ENCODE measurements around the gene GHITM.

The GHITM gene, protein sequence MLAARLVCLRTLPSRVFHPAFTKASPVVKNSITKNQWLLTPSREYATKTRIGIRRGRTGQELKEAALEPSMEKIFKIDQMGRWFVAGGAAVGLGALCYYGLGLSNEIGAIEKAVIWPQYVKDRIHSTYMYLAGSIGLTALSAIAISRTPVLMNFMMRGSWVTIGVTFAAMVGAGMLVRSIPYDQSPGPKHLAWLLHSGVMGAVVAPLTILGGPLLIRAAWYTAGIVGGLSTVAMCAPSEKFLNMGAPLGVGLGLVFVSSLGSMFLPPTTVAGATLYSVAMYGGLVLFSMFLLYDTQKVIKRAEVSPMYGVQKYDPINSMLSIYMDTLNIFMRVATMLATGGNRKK

DNA sequence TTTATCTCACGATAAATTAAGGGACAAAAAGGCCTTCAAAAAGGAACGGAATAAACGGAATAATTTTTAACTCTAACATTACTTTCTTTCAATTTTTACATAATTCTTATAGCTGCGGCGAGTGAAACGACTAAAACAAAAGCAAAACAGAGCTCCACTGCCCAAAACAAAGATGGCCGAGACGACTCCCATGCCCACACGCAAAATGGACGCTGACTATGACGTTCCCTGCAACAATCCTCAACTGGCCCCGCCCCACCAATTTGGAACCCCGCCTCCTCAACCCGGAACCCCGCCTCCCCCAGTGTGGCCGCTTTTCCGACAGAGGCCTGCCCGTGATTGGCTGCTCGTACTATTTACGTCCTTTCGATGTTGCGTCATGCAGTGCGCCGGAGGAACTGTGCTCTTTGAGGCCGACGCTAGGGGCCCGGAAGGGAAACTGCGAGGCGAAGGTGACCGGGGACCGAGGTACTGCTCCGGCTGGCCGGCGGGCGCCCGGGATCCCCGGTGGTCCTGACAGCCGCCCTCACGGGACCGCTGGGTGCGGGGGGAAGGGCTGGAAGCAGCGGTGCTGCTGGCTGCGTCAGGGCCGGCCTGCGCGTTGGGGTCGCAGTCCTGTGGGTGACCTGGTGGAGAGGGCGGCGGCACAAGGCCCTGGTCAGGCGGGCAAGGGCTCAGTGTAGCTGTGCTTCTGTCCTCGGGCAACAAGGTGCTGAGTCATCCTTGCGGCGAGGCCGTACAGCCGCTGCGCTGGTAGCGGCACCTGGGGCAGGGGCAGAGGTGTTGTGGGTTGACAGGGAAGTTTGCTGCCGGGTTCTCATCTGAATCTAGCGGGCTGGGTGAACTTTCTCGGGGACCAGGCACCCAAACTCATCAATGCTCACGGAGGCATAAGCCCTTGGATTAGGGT, at the start of gene GHITM:
Gene GHITM, plus strand, starts transcription at position 384 of the 910 bp plus-strand sequence. CDS start 1,992 bp downstream, outside the sequence.
- TF ChIP-seq EZH2phosphoT487 (conservative IDR thresholded peaks at IDR 0.05; ENCODE audit: low read length), result no peak
- TF ChIP-seq CTCF (IDR thresholded peaks at IDR 0.05; ENCODE audit: insufficient read depth, low read length, poor library complexity, severe bottlenecking), result no peak
- H3K4me3 ChIP-seq (ENCODE audit: insufficient read depth, low read length, poor library complexity, severe bottlenecking), result peak within 1 kb of the TSS; percentile 93
- no peaks in the 10 kb centered on the region for H3F3A ChIP-seq (ENCODE audit: insufficient read depth)
- peak within 1 kb of the TSS; percentile 88 for H3K4me2 ChIP-seq (ENCODE audit: low read depth, low read length, poor library complexity, severe bottlenecking)
- no peaks in the 10 kb centered on the region for H3K27me3 ChIP-seq (ENCODE audit: low read length)
- H2AFZ ChIP-seq (ENCODE audit: low read depth, low read length, severe bottlenecking), result peak within 1 kb of the TSS; percentile 100
- H3K36me3 ChIP-seq (ENCODE audit: low read length), result peaks cover 26% of the 10 kb centered on the region; the same call in 1 of the 2 replicates
- H3K9me3 ChIP-seq (ENCODE audit: insufficient read depth, low read length), result no peaks in the 10 kb centered on the region
- H3K9me2 ChIP-seq (replicated peaks; ENCODE audit: insufficient read depth, low read length), result no peaks in the 10 kb centered on the region
- no peak within 1 kb of the TSS; the same call in 1 of the 2 replicates for H3K27ac ChIP-seq (ENCODE audit: low read depth, low read length)
- peaks cover 25% of the 10 kb centered on the region for H3K79me2 ChIP-seq (ENCODE audit: insufficient read depth, low read length)
- H4K20me1 ChIP-seq (ENCODE audit: low read depth, low read length), result no peaks in the 10 kb centered on the region
- peak within 1 kb of the TSS; percentile 95 for H3K9ac ChIP-seq (ENCODE audit: low read length)

GRCh38 chr10:84095811-84096497, 43.4 kb upstream of the GHITM start:
- H3K9ac ChIP-seq (ENCODE audit: low read length), result no peak overlapping the region
- no peak overlapping the region for H3K4me3 ChIP-seq (ENCODE audit: insufficient read depth, low read length, poor library complexity, severe bottlenecking)
- H3K27ac ChIP-seq (ENCODE audit: low read depth, low read length), result no peak overlapping the region
- H4K20me1 ChIP-seq (ENCODE audit: low read depth, low read length), result no peaks in the 10 kb centered on the region
- no peaks in the 10 kb centered on the region for H3F3A ChIP-seq (ENCODE audit: insufficient read depth)
- H3K9me2 ChIP-seq (replicated peaks; ENCODE audit: insufficient read depth, low read length), result no peaks in the 10 kb centered on the region
- no peaks in the 10 kb centered on the region for H3K79me2 ChIP-seq (ENCODE audit: insufficient read depth, low read length)
- H3K9me3 ChIP-seq (ENCODE audit: insufficient read depth, low read length), result no peaks in the 10 kb centered on the region
- TF ChIP-seq CTCF (IDR thresholded peaks at IDR 0.05; ENCODE audit: insufficient read depth, low read length, poor library complexity, severe bottlenecking), result no peak
- TF ChIP-seq EZH2phosphoT487 (conservative IDR thresholded peaks at IDR 0.05; ENCODE audit: low read length), result no peak
- H3K4me2 ChIP-seq (ENCODE audit: low read depth, low read length, poor library complexity, severe bottlenecking), result no peak overlapping the region
- no peaks in the 10 kb centered on the region for H3K36me3 ChIP-seq (ENCODE audit: low read length)
- H3K27me3 ChIP-seq (ENCODE audit: low read length), result no peaks in the 10 kb centered on the region
- H2AFZ ChIP-seq (ENCODE audit: low read depth, low read length, severe bottlenecking), result no peak overlapping the region

GRCh38 chr10:84097787-84098353, 41.4 kb upstream of the GHITM start:
- H3K4me3 ChIP-seq (ENCODE audit: insufficient read depth, low read length, poor library complexity, severe bottlenecking), result no peak overlapping the region
- H3K79me2 ChIP-seq (ENCODE audit: insufficient read depth, low read length), result no peaks in the 10 kb centered on the region
- TF ChIP-seq CTCF (IDR thresholded peaks at IDR 0.05; ENCODE audit: insufficient read depth, low read length, poor library complexity, severe bottlenecking), result peak; percentile 43
- TF ChIP-seq EZH2phosphoT487 (conservative IDR thresholded peaks at IDR 0.05; ENCODE audit: low read length), result no peak
- H2AFZ ChIP-seq (ENCODE audit: low read depth, low read length, severe bottlenecking), result no peak overlapping the region
- no peaks in the 10 kb centered on the region for H3K36me3 ChIP-seq (ENCODE audit: low read length)
- no peaks in the 10 kb centered on the region for H4K20me1 ChIP-seq (ENCODE audit: low read depth, low read length)
- no peak overlapping the region for H3K9ac ChIP-seq (ENCODE audit: low read length)
- no peaks in the 10 kb centered on the region for H3K9me2 ChIP-seq (replicated peaks; ENCODE audit: insufficient read depth, low read length)
- H3K27ac ChIP-seq (ENCODE audit: low read depth, low read length), result no peak overlapping the region
- H3F3A ChIP-seq (ENCODE audit: insufficient read depth), result no peaks in the 10 kb centered on the region
- H3K9me3 ChIP-seq (ENCODE audit: insufficient read depth, low read length), result no peaks in the 10 kb centered on the region
- H3K27me3 ChIP-seq (ENCODE audit: low read length), result no peaks in the 10 kb centered on the region
- no peak overlapping the region for H3K4me2 ChIP-seq (ENCODE audit: low read depth, low read length, poor library complexity, severe bottlenecking)

Data from SU-DHL-6 (cell line).